Mesothelial cell of epicardium (in vitro differentiated cells): ENCODE results near the gene NTRK1. TPM values are rescaled to one million over a fixed set of nuclear protein-coding genes. Genes with fewer than 3 reads are reported as not detected.

ENCODE experiments used
- DNase-seq, 2 experiments: peaks; one replicate each; pipeline ENCODE4 v3.0.0; 2021; ENCODE audit warnings: low spot score in 2 of 2; ENCODE audit not compliant: unreplicated experiment in 2 of 2
- H3K27ac Mint-ChIP-seq: 2 replicates; pipeline ENCODE4 v1.8.0; 2021; ENCODE audit warnings: mixed read lengths
- H3K27me3 Mint-ChIP-seq: 2 replicates; pipeline ENCODE4 v1.8.0; 2021; ENCODE audit warnings: low read depth, mixed read lengths
- H3K36me3 Mint-ChIP-seq: 2 replicates; pipeline ENCODE4 v1.8.0; 2021; ENCODE audit warnings: mixed read lengths
- H3K4me1 Mint-ChIP-seq: 2 replicates; pipeline ENCODE4 v1.8.0; 2021; ENCODE audit warnings: mixed read lengths
- H3K4me3 Mint-ChIP-seq: 2 replicates; pipeline ENCODE4 v1.8.0; 2021; ENCODE audit warnings: mild to moderate bottlenecking, moderate library complexity, mixed read lengths
- H3K9me3 Mint-ChIP-seq: 2 replicates; pipeline ENCODE4 v1.8.0; 2021; ENCODE audit warnings: mixed read lengths
- CTCF ChIP-seq: fragments of 200-600 bp; sonication (generic); IDR thresholded peaks from one replicate; pipeline ENCODE4 v1.5.0; 2021; ENCODE audit warnings: antibody characterized with exemption; ENCODE audit not compliant: unreplicated experiment
- total RNA-seq: library from RNA; stranded (reverse); gene quantifications from 3 replicates; pipeline ENCODE4 v1.2.1, GENCODE V29; 2021

NTRK1 gene
- total RNA-seq, 1 donor from 2014 or later = 1.2 TPM

- peak within 1 kb of the TSS; percentile 41 for H3K27ac Mint-ChIP-seq
- H3K9me3 Mint-ChIP-seq = no peaks in the 10 kb centered on the region
- H3K27me3 Mint-ChIP-seq = peaks cover 40% of the 10 kb centered on the region
- TF ChIP-seq CTCF = no peak
- peaks cover 41% of the 10 kb centered on the region for H3K4me1 Mint-ChIP-seq
- peak within 1 kb of the TSS; percentile 54 for H3K4me3 Mint-ChIP-seq
- H3K36me3 Mint-ChIP-seq = no peaks in the 10 kb centered on the region
- peak in 1 of 2 experiments; percentile 45 for DNase-seq
Measured at GRCh38 chr1:156893048-156893953, 32.6 kb downstream of the NTRK1 start, which contains the start of gene PEAR1. Gene PEAR1 (plus strand): TSS chr1:156893718. CDS start chr1:156903927, 10,209 bp downstream.

GRCh38 chr1:156894001-156894400, 33.3 kb downstream of the NTRK1 start:
- Mint-ChIP-seq H3K27me3 (peaks cover 36% of the 10 kb centered on the region), H3K36me3 (no peaks in the 10 kb centered on the region), H3K27ac (peak overlapping the region; percentile 41), H3K4me1 (peaks cover 46% of the 10 kb centered on the region), H3K4me3 (peak overlapping the region; percentile 54), H3K9me3 (no peaks in the 10 kb centered on the region)
- no peak for TF ChIP-seq CTCF
- no peak for DNase-seq

GRCh38 chr1:156894711-156895454, 34.2 kb downstream of the NTRK1 start:
- Mint-ChIP-seq H3K36me3 (no peaks in the 10 kb centered on the region), H3K27me3 (peaks cover 36% of the 10 kb centered on the region), H3K27ac (peak overlapping the region; percentile 80), H3K4me1 (peaks cover 47% of the 10 kb centered on the region), H3K4me3 (peak overlapping the region; percentile 43), H3K9me3 (no peaks in the 10 kb centered on the region)
- TF ChIP-seq CTCF = no peak
- DNase-seq = no peak

- Mint-ChIP-seq H3K4me3 (no peak overlapping the region), H3K9me3 (no peaks in the 10 kb centered on the region), H3K27ac (peak overlapping the region; percentile 80), H3K27me3 (peaks cover 33% of the 10 kb centered on the region), H3K4me1 (peaks cover 50% of the 10 kb centered on the region), H3K36me3 (no peaks in the 10 kb centered on the region)
- no peak for TF ChIP-seq CTCF
- no peak for DNase-seq
Measured at GRCh38 chr1:156895455-156895812, 34.8 kb downstream of the NTRK1 start.

GRCh38 chr1:156895927-156896326, 35.3 kb downstream of the NTRK1 start:
- TF ChIP-seq CTCF = no peak
- Mint-ChIP-seq H3K9me3 (no peaks in the 10 kb centered on the region), H3K27ac (peak overlapping the region; percentile 34), H3K27me3 (peaks cover 28% of the 10 kb centered on the region), H3K4me3 (no peak overlapping the region), H3K4me1 (peaks cover 50% of the 10 kb centered on the region), H3K36me3 (no peaks in the 10 kb centered on the region)
- DNase-seq = no peak
